Muscle layer of duodenum (tissue), 2 donors: ENCODE measurements around the gene DHX16.

Source experiments
- H3K27ac ChIP-seq: one replicate; pipeline ENCODE4 v1.7.0; 2013; ENCODE audit warnings: mild to moderate bottlenecking, low read length
- H3K27me3 ChIP-seq: one replicate; pipeline ENCODE4 v1.7.0; 2013; ENCODE audit warnings: low read depth, mild to moderate bottlenecking, control low read depth, low read length
- H3K36me3 ChIP-seq, 2 donors: one replicate each; pipeline ENCODE4 v1.7.0; 2013; ENCODE audit warnings: low read length in 2 of 2, control low read depth in 1 of 2, mild to moderate bottlenecking in 1 of 2; ENCODE audit not compliant: insufficient read depth in 2 of 2, control insufficient read depth in 1 of 2
- H3K4me1 ChIP-seq, 2 donors: one replicate each; pipeline ENCODE4 v1.7.0; 2013; ENCODE audit warnings: low read length in 2 of 2, mild to moderate bottlenecking in 2 of 2, control low read depth in 1 of 2, moderate library complexity in 1 of 2; ENCODE audit not compliant: insufficient read depth in 2 of 2, control insufficient read depth in 1 of 2
- H3K4me3 ChIP-seq, 2 donors: one replicate each; pipeline ENCODE4 v1.7.0; 2013; ENCODE audit warnings: low read length in 2 of 2, low read depth in 1 of 2, mild to moderate bottlenecking in 1 of 2
- H3K9me3 ChIP-seq, 2 donors: one replicate each; pipeline ENCODE4 v1.7.0; 2013; ENCODE audit warnings: low read length in 2 of 2, control low read depth in 1 of 2, mild to moderate bottlenecking in 1 of 2; ENCODE audit not compliant: control insufficient read depth in 1 of 2
- donor health status: healthy.

Gene DHX16

GRCh38 chr6:30611150-30611855 lies 61.5 kb downstream of the DHX16 start:
- Histone ChIP-seq H3K27ac (no peak overlapping the region), H3K4me1 (peaks cover 24 to 44% of the 10 kb centered on the region in 2 donors), H3K4me3 (no peak overlapping the region)

GRCh38 chr6:30610065-30610464 lies 62.7 kb downstream of the DHX16 start:
- H3K4me1 ChIP-seq: peaks cover 24 to 44% of the 10 kb centered on the region in 2 donors
- H3K27ac ChIP-seq: no peak overlapping the region
- no peak overlapping the region for H3K4me3 ChIP-seq
- H3K9me3 ChIP-seq: no peaks in the 10 kb centered on the region
- H3K36me3 ChIP-seq: peaks cover 41 to 51% of the 10 kb centered on the region in 2 donors
- H3K27me3 ChIP-seq: no peaks in the 10 kb centered on the region

More at GRCh38 chr6:30611150-30611855, 61.5 kb downstream of the DHX16 start:
- peaks cover 34 to 48% of the 10 kb centered on the region in 2 donors for H3K36me3 ChIP-seq
- no peaks in the 10 kb centered on the region for H3K9me3 ChIP-seq
- no peaks in the 10 kb centered on the region for H3K27me3 ChIP-seq

GRCh38 chr6:30603961-30604360 lies 68.8 kb downstream of the DHX16 start:
- peaks cover 73 to 84% of the 10 kb centered on the region in 2 donors for H3K36me3 ChIP-seq
- no peaks in the 10 kb centered on the region for H3K4me1 ChIP-seq
- H3K27me3 ChIP-seq: no peaks in the 10 kb centered on the region
- H3K9me3 ChIP-seq: no peaks in the 10 kb centered on the region
- no peak overlapping the region for H3K27ac ChIP-seq
- H3K4me3 ChIP-seq: no peak overlapping the region
